DND-41 (cell line): ENCODE results near the gene HELZ.
A peak's percentile ranks its signal among the peaks of the same experiment; 100 is the strongest.

ENCODE experiments used
- ATAC-seq: fragments of 200-7000 bp; cut with Tn5 transposase; 3 replicates; pipeline ENCODE4 v1.9.1; 2021; ENCODE audit warnings: low read depth; ENCODE audit not compliant: insufficient read depth
- DNase-seq: peaks from one replicate; pipeline ENCODE4 v3.0.0-alpha.2; 2020
- H2AFZ ChIP-seq: 2 replicates; pipeline ENCODE4 v1.6.0; 2012; ENCODE audit warnings: low read depth, low read length
- H3K27ac ChIP-seq: 2 replicates; pipeline ENCODE4 v1.5.1; 2012; ENCODE audit warnings: low read length, inconsistent platforms
- H3K27me3 ChIP-seq: fragments of 200-600 bp; sonication (generic); 2 replicates; pipeline ENCODE4 v1.6.0; 2012; ENCODE audit warnings: low read length, mild to moderate bottlenecking, inconsistent platforms; ENCODE audit not compliant: insufficient read depth, poor library complexity
- H3K36me3 ChIP-seq: 2 replicates; pipeline ENCODE4 v1.5.1; 2012; ENCODE audit warnings: low read length, inconsistent platforms; ENCODE audit not compliant: insufficient read depth
- H3K4me1 ChIP-seq: 2 replicates; pipeline ENCODE4 v1.5.1; 2012; ENCODE audit warnings: mild to moderate bottlenecking, low read length; ENCODE audit not compliant: insufficient read depth
- H3K4me2 ChIP-seq: 2 replicates; pipeline ENCODE4 v1.6.0; 2012; ENCODE audit warnings: mild to moderate bottlenecking, moderate library complexity, low read length, inconsistent platforms; ENCODE audit not compliant: insufficient read depth
- H3K4me3 ChIP-seq, 2 experiments: fragments of 200-600 bp in 1 of 2; shearing (Covaris generic) in 1 of 2; 2 replicates each; pipeline ENCODE4 v1.5.1; 2012 to 2016; ENCODE audit warnings: inconsistent platforms in 2 of 2, low read length in 2 of 2, mild to moderate bottlenecking in 2 of 2, low read depth in 1 of 2, moderate library complexity in 1 of 2
- H3K79me2 ChIP-seq: 2 replicates; pipeline ENCODE4 v1.6.0; 2012; ENCODE audit warnings: low read length, inconsistent platforms; ENCODE audit not compliant: insufficient read depth
- H3K9ac ChIP-seq: 2 replicates; pipeline ENCODE4 v1.6.0; 2012; ENCODE audit warnings: low read depth, mild to moderate bottlenecking, inconsistent platforms, low read length, moderate library complexity
- H3K9me3 ChIP-seq: 2 replicates; pipeline ENCODE4 v1.5.1; 2012; ENCODE audit warnings: low read length, moderate library complexity, mild to moderate bottlenecking, inconsistent platforms; ENCODE audit not compliant: insufficient read depth, severe bottlenecking
- H4K20me1 ChIP-seq: 2 replicates; pipeline ENCODE4 v1.6.0; 2012; ENCODE audit warnings: low read length; ENCODE audit not compliant: insufficient read depth
- CTCF ChIP-seq: IDR thresholded peaks from 2 replicates; pipeline ENCODE4 v1.5.1; 2012; ENCODE audit warnings: borderline replicate concordance, low read length, moderate library complexity, mild to moderate bottlenecking; ENCODE audit not compliant: poor library complexity, severe bottlenecking; ENCODE audit errors: extremely low read depth
- EZH2 ChIP-seq: IDR thresholded peaks from 3 replicates; pipeline ENCODE4 v1.6.1; 2012; ENCODE audit warnings: borderline replicate concordance, low read depth, mild to moderate bottlenecking, moderate library complexity, low read length, inconsistent platforms; ENCODE audit not compliant: severe bottlenecking

HELZ gene

DNA sequence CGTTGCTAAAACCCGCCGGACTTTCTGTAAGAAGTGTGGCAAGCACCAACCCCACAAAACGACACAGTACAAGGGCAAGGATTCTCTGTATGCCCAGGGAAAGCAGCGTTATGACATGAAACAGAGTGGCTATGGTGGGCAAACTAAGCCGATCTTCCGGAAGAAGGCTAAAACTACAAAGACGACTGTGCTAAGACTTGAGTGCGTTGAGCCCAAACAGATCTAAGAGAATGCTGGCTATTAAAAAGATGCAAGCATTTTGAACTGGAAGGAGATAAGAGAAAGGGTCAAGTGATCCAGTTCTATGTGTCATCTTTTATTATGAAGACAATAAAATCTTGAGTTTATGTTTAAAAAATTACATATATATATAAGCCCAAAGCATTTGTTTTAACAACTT is 20.3 kb downstream of the HELZ start:
- Histone ChIP-seq H4K20me1 (peaks cover 45% of the 10 kb centered on the region), H3K9ac (no peak overlapping the region), H3K27ac (no peak overlapping the region), H3K4me3 (no peak overlapping the region), H3K9me3 (no peaks in the 10 kb centered on the region), H3K79me2 (peaks cover 98% of the 10 kb centered on the region), H3K4me2 (peak overlapping the region; percentile 32; the same call in 1 of the 2 replicates), H3K36me3 (peaks cover 32% of the 10 kb centered on the region), H3K27me3 (no peaks in the 10 kb centered on the region), H2AFZ (no peak overlapping the region), H3K4me1 (no peaks in the 10 kb centered on the region)
- no peak for ATAC-seq
- no peak for DNase-seq
- TF ChIP-seq EZH2 (no peak), CTCF (no peak)

- Histone ChIP-seq H2AFZ (no peak overlapping the region), H3K27ac (no peak overlapping the region; the same call in 1 of the 2 replicates), H3K4me2 (no peak overlapping the region), H3K79me2 (peaks cover 98% of the 10 kb centered on the region), H4K20me1 (peaks cover 48% of the 10 kb centered on the region), H3K9ac (no peak overlapping the region), H3K4me1 (no peaks in the 10 kb centered on the region), H3K27me3 (no peaks in the 10 kb centered on the region), H3K36me3 (peaks cover 35% of the 10 kb centered on the region), H3K9me3 (no peaks in the 10 kb centered on the region), H3K4me3 (no peak overlapping the region)
- ATAC-seq (peak; percentile 88), DNase-seq (peak; percentile 43)
- TF ChIP-seq EZH2 (no peak), CTCF (no peak)
These were observed 21.1 kb downstream of the HELZ start for GRCh38 chr17:67223924-67224323.

DNA sequence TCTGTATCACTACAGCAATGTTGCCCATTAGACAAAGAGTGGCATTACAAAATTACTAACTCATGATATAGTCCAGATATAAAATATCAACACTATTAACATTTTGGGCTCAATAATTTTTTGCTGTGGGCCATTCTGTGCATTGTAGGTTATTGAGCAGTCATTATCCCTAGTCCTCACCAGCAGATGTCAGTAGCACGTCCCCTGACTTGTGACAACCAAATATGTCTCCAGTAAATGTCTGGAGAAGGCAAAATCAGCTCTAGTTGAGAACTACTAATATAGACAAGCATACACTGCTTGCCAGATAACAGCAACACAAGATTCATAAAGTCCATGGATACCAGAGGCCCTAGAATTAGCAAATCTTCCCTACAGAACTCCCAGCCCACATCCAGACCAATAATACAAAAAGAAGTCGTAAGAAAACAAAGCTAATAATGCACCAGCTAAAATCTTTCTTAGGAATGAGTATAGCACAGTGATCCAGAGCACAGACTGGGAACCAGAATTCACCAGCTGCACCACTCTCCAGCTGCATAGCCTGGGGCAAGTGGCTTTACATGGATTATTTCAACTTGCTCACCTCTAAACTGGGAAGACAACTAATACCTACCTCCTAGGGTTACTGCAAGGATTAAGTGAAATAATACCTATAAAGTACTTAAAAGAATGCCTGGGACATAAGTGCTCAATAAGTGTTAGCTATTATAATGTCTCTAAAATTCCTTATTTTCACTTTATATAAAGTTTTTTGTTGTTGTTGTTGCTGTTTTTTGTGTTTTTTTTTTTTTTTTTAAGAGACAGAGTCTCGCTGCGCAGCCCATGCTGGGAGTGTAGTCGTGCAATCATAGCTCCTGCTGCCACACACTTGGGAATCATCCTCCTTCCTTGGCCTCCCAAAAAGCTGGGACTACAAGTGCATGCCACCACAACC is 23.7 kb downstream of the HELZ start:
- Histone ChIP-seq H3K27me3 (no peaks in the 10 kb centered on the region), H2AFZ (no peak overlapping the region), H3K4me2 (no peak overlapping the region), H4K20me1 (peaks cover 61% of the 10 kb centered on the region), H3K9ac (no peak overlapping the region), H3K27ac (no peak overlapping the region), H3K4me1 (no peaks in the 10 kb centered on the region), H3K79me2 (peaks cover 94% of the 10 kb centered on the region), H3K36me3 (peaks cover 54% of the 10 kb centered on the region), H3K4me3 (no peak overlapping the region), H3K9me3 (no peaks in the 10 kb centered on the region)
- peak; percentile 70; the same call in 2 of the 3 replicates for ATAC-seq
- TF ChIP-seq EZH2 (no peak), CTCF (peak; percentile 59)
- peak; percentile 35 for DNase-seq
